ENCODE results near the gene PCLO. TPM values are rescaled to one million over a fixed set of nuclear protein-coding genes. Genes with fewer than 3 reads are reported as not detected.

The PCLO gene
- total RNA-seq, 1 experiment from 2014 or later: 3.1 TPM

GRCh38 chr7:82732677-82733076 is 430.0 kb downstream of the PCLO start:
- Histone ChIP-seq H2BK20ac (ENCODE audit: low read depth, low read length, poor library complexity, severe bottlenecking) (no peak overlapping the region), H2BK5ac (ENCODE audit: insufficient read length, low read length) (no peak overlapping the region), H3K18ac (ENCODE audit: insufficient read length, low read depth, low read length) (no peak overlapping the region), H3K9me3 (ENCODE audit: control insufficient read depth, low read depth, low read length) (no peaks in the 10 kb centered on the region), H2AFZ (ENCODE audit: low read length) (no peak overlapping the region), H4K20me1 (ENCODE audit: control insufficient read depth, insufficient read depth, insufficient read length) (no peaks in the 10 kb centered on the region), H3K4me2 (ENCODE audit: insufficient read depth, insufficient read length, low read length) (no peak overlapping the region), H3T11ph (ENCODE audit: low read length) (no peak overlapping the region), H2BK15ac (ENCODE audit: low read depth, low read length) (no peak overlapping the region), H3K23me2 (ENCODE audit: insufficient read length, low read depth, low read length, poor library complexity, severe bottlenecking) (no peaks in the 10 kb centered on the region), H3K23ac (ENCODE audit: insufficient read length, low read depth, low read length) (no peak overlapping the region), H3K79me1 (ENCODE audit: insufficient read depth, low read depth, low read length, poor library complexity, severe bottlenecking) (no peaks in the 10 kb centered on the region), H3K14ac (ENCODE audit: insufficient read depth, low read length) (no peak overlapping the region), H2BK120ac (ENCODE audit: low read depth, low read length, poor library complexity, severe bottlenecking) (no peak overlapping the region), H4K5ac (ENCODE audit: insufficient read length, low read depth, low read length) (no peak overlapping the region), H3K27ac (ENCODE audit: insufficient read length, low read depth, low read length) (no peak overlapping the region), H4K91ac (ENCODE audit: insufficient read length, low read depth, low read length) (no peak overlapping the region), H3K27me3 (ENCODE audit: insufficient read depth, low read length) (no peaks in the 10 kb centered on the region), H3K56ac (ENCODE audit: insufficient read length, low read depth, low read length) (no peak overlapping the region), H3K4me1 (ENCODE audit: insufficient read depth, low read length) (no peaks in the 10 kb centered on the region), H3K9ac (ENCODE audit: extremely low read depth, insufficient read length, low read length) (no peak overlapping the region), H3K4ac (ENCODE audit: low read depth, low read length) (no peak overlapping the region), H2AK5ac (ENCODE audit: insufficient read length, low read length) (no peak overlapping the region), H2BK12ac (ENCODE audit: insufficient read length, low read depth, low read length) (no peak overlapping the region), H3K79me2 (ENCODE audit: insufficient read depth, low read length) (no peaks in the 10 kb centered on the region), H4K8ac (replicated peaks; ENCODE audit: insufficient read length, low read depth, low read length) (no peak overlapping the region)
- no peak overlapping the region for H3K27ac Mint-ChIP-seq
- no CpG with 5 or more reads among the region's 3 CpGs for WGBS (ENCODE audit: extremely low coverage, insufficient read length, low lambda C conversion rate)
- H3K4me3 Mint-ChIP-seq: no peak overlapping the region
- TF ChIP-seq, protein P1, sequence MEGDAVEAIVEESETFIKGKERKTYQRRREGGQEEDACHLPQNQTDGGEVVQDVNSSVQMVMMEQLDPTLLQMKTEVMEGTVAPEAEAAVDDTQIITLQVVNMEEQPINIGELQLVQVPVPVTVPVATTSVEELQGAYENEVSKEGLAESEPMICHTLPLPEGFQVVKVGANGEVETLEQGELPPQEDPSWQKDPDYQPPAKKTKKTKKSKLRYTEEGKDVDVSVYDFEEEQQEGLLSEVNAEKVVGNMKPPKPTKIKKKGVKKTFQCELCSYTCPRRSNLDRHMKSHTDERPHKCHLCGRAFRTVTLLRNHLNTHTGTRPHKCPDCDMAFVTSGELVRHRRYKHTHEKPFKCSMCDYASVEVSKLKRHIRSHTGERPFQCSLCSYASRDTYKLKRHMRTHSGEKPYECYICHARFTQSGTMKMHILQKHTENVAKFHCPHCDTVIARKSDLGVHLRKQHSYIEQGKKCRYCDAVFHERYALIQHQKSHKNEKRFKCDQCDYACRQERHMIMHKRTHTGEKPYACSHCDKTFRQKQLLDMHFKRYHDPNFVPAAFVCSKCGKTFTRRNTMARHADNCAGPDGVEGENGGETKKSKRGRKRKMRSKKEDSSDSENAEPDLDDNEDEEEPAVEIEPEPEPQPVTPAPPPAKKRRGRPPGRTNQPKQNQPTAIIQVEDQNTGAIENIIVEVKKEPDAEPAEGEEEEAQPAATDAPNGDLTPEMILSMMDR (conservative IDR thresholded peaks at IDR 0.05): no peak
- H3K27me3 Mint-ChIP-seq (ENCODE audit: low read depth): no peaks in the 10 kb centered on the region
- DNase-seq: no peak
- no peaks in the 10 kb centered on the region for H3K4me1 Mint-ChIP-seq
- H3K36me3 Mint-ChIP-seq (ENCODE audit: insufficient read depth in 1 of 3, low read depth in 3 of 3): no peaks in the 10 kb centered on the region
- no peaks in the 10 kb centered on the region for H3K9me3 Mint-ChIP-seq
